T-helper 2 cell (primary cell): ENCODE measurements around the gene TK1.
"Not testable (repeated sequence)": the region's sequence is repeated elsewhere in the genome, so short reads cannot be mapped to it uniquely, and the experiment has no call there.

Experiments
- DNase-seq, 5 experiments: peaks; one replicate each; pipeline versions ENCODE4 v3.0.0 to v3.0.0-alpha.2; 2012 to 2022

Gene TK1

DNA sequence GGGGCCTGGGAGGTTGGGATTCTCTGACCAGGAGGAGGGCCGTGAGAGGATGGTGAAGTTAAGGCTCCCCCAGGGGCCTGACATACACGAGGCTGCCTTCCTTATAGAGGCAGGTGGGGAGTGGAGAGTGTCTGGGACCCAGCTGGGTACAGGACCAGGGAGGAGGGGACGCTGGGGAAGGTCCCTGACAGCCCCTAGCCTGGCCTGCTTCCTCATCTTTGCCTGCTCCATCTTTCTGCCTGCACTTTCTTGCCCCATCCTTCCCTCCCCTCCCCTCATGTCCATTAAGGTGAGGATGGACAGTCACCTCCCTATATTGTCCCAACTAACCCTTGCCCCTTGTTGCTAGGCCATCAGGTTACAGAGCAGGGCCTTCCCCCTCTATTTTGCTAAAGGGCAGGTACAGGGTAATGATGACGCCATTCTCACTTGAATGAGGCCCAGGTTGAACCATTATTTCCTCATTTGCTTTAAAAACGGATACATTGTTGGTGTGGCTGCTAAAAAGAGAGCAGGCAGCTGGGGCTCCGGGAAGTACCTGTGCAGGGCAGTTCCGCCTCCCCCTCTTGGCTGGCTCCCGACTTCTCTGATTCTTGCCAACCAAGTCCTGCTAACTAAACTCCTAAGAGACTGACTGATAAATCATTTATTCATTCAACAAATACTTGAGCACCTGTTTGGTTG is 39.4 kb downstream of the TK1 start:
- no peak for DNase-seq

DNA sequence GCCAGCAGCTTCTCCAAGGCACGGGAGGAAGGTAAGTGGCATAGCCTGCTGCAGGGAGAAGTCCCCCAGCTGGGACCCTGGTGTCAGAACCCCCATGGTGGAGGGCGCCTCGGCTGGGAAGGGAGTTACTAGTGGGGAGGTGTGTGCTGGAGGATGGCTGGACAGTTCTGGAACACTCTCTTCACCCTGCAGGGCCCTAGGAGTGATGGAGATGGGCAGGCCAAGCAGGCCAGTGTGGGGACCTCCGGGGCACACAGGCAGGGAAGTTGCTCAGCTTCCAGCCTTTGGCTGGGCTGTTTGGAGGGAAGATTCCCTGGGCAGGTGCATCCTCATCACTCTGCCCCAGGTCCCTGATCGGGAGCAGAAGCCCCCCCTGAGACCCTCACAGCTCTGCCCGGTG is 40.0 kb downstream of the TK1 start:
- DNase-seq = no peak

GRCh38 chr17:78146471-78146869 is 40.4 kb downstream of the TK1 start:
- no peak for DNase-seq

GRCh38 chr17:78144736-78145641 is 41.9 kb downstream of the TK1 start:
- no peak for DNase-seq

- DNase-seq = no peak
Observed at GRCh38 chr17:78144147-78144719, 42.6 kb downstream of the TK1 start.

- DNase-seq = no peak
Observed at GRCh38 chr17:78143214-78144146, 43.4 kb downstream of the TK1 start.

GRCh38 chr17:78142119-78142861 is 44.6 kb downstream of the TK1 start:
- no peak for DNase-seq

- DNase-seq = no peak
Observed at GRCh38 chr17:78141437-78142118, 45.3 kb downstream of the TK1 start.

DNA sequence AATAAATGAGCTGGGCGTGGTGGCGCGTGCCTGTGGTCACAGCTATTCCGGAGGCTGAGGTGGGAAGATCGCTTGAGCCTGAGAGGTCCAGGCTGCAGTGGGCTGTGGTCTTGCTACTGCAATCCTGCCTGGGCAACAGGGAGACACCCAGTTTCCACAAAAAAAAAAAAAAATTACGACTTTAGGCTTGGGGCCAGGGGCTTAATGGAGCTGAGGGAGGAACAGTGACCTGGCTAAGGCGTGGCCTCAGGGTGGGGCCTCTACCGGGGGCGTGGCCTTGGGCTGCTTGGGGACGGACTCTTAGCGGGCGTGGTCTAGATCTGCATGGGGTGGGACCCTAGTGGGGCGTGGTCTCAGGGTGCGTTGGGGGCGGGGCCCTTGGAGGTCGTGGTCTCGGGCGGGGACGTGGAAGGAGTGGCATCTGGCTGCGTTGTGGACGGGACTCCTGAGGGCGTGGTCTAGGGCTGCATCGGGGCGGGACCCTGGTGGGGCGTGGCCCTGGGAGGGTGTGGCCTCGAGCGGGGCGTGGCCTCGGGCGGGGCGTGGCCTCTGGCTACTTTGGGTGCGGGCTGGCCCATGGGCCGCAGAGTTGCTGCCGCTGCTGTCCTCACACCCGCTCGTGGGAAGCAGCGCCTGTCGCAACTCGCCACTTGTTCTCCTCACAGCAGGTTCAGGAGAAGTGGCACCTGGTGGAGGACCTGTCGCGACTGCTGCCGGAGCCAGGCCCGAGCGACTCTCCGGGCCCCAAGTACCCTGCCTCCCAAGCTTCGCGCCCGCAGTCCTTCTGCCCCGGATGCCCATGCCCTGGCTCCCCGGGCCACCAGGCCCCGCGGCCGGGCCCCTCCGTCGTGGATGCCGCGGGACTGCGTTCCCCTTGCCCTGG is 46.4 kb downstream of the TK1 start:
- DNase-seq = peak; percentile 85 to 95 (median 95)

DNA sequence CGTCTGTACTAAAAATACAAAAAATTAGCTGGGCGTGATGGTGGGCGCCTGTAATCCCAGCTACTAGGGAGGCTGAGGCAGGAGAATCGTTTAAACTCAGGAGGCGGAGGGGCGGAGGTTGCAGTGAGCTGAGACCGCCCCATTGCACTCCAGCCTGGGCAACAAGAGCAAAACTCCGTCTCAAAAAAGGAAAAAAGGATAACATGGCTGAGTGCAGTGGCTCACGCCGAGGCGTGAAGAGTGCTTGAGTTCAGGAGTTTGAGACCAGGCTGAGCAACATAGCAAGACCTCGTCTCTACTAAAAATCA is 47.0 kb downstream of the TK1 start:
- not testable (repeated sequence) for DNase-seq

- no peak for DNase-seq
Observed at GRCh38 chr17:78138204-78139060, 48.4 kb downstream of the TK1 start.

DNA sequence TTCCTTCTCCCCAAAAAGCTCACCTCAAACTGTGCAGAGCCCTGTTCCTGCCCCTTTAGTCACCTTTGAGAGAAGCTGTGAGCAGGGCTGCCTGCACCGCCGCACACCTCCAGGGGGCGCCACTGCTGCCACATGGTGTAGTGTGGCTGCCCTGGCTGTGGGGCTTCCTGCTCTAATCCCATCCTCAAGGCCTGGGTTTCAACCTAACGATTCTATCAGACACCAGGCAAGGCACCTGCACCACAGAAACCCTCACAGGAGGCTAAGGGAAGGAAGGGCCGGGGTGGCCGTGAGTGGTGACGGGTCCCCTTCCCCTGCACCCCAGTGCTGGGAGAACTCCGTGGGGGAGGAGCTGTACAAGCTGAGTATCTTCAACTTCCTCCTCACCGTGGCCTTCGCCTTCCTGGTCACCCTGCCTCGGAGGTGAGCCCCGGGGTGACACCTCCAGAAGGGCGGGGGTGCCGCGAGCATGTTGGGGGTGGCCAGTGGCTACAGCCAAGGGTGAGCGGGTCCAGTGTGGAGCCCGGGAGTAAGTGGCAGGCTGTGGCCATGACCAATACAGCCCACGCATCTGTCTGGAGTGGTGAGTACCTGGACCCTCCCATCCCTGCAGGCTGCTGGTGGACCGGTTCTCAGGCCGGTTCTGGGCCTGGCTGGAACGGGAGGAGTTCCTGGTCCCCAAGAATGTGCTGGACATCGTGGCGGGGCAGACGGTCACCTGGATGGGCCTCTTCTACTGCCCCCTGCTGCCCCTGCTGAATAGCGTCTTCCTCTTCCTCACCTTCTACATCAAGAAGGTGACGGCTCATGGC is 49.3 kb downstream of the TK1 start:
- peak in 3 of 5 experiments; percentile 50 to 85 (median 51) for DNase-seq

- DNase-seq = no peak
Observed at GRCh38 chr17:78135858-78136500, 50.9 kb downstream of the TK1 start.

GRCh38 chr17:78134899-78135385 is 51.9 kb downstream of the TK1 start:
- no peak for DNase-seq

GRCh38 chr17:78133971-78134898 is 52.6 kb downstream of the TK1 start:
- peak in 4 of 5 experiments; percentile 61 to 91 (median 78) for DNase-seq

GRCh38 chr17:78133179-78133951 is 53.5 kb downstream of the TK1 start:
- DNase-seq = peak in 1 of 5 experiments; percentile 41
